Neural progenitor cell (in vitro differentiated cells): ENCODE data around the gene THRAP3.

ENCODE experiments used
- CTCF ChIP-seq: fragments of 200-600 bp; sonication (generic); IDR thresholded peaks from 2 replicates; pipeline ENCODE4 v1.5.1; 2017; ENCODE audit warnings: antibody characterized with exemption, mild to moderate bottlenecking
- EZH2 ChIP-seq: fragments of 200-600 bp; sonication (generic); IDR thresholded peaks from 2 replicates; pipeline ENCODE4 v1.6.1; 2017; ENCODE audit warnings: antibody characterized with exemption, mild to moderate bottlenecking, moderate library complexity

GRCh38 chr1:36307601-36308330 lies 83.5 kb downstream of the THRAP3 start:
- TF ChIP-seq CTCF (no peak), EZH2 (no peak)
